Left forelimb (tissue), 1 donor: ENCODE measurements around the gene EZR.

Experiments used
- DNase-seq: peaks from one replicate; pipeline ENCODE4 v3.0.0-alpha.2; 2018; ENCODE audit warnings: low spot score

EZR gene

DNA sequence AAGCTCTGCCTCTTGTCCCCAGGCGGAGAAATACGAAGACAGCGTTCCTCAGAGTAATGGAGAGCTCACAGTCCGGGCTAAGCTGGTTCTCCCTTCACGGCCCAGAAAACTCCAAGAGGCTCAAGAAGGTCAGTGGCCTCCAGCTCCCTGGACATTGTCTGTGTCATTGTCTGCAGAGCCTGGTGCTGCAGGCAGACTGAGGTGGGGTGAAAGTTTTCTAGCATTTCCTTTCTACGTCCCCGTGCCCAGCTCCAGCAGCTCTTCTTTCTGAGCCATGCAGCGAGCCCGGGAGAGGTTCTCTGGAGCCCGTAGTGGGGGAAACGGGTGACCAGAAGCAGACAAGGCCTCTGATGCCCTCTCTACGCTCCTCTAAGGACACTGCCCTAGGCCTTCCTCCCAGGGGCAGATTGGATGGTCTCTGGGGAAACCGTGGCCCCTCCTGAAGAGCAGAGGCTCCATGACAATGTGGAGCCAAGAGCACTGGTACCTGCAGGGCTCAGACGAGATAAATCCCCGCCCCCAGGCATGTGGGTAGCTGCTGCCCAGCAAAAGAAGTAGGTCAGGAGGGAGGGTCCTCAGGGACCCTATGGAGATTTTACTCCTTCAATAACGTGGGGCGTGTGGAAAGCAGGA, 58.4 kb downstream of the EZR start:
- DNase-seq, result no peak

DNA sequence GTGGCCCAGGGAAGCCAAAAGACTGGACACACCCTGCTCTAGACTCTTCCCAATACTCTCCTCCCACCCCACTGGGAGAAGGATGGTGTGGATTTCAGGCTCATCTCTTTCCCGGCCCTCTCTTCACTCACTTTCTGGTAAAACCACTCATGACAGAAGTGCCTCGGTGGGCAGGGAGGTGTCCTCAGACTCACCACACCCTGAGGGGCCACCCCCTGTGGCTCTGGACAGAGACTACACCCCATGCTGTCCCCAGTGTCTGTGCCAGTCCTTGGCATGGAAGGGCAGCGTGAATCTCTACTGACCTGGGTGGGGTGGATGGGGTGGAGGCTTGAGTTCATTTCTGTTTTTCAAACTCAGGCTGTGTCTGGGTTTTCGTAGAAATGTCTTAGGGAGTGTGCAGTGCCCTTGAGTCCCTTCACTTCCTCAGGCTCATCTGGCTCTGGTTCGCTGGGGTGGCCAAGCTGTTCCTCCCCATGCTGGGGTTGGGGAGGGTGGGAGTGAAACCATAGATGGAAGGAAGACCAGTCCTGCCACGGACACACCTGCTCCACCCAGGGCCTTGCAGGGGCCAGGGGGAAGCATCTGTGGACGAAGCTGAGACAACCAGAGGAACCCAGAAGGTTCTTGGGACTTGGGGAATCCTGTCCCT, 59.1 kb downstream of the EZR start:
- no peak for DNase-seq

DNA sequence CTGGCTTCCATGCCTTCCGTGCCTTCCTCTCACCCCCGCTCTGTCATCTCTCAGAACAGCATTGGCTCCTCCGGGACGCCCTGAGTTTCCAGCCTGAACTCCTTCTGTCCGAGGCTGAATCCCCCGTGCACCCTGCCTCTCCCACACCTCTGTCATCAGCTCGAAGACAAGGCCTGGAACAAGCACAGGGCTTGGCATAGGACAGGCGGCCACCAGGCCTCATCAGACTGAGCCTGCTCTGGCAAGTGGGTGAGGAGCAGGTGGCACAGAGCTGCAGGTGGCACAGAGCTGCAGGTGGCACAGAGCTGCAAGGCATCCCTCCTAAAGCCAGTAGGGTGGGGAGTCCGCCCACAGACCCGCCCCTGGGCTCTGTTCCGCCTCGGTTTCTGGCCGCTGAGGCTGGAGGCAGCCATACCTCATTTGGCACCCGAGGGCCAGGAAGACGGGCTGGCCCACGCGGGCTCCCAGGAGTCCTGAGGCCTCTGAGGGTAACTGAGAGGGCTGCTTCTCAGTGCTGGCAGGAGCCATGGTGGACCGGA, 60.2 kb downstream of the EZR start:
- DNase-seq, result no peak

DNA sequence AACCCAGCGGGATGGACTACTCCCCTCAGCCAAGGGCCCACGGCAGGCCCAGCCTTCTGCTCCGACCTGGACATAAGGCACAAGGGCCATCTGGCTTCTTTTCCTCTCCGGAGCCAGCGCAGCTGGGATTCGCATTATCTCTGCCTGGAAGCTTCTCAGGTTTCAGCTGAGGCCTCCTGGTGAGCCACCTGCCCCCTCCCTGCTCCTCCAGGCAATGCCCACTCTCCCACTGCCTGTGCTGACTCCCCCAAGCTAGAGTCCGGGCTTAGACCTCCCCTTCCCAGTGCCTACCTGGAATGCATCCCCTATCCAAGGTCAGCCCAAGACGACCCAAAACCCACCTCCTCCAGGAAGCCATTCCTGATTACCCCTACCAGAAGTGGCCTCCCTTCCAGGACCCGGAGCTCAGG, 60.7 kb downstream of the EZR start:
- DNase-seq, result no peak

DNA sequence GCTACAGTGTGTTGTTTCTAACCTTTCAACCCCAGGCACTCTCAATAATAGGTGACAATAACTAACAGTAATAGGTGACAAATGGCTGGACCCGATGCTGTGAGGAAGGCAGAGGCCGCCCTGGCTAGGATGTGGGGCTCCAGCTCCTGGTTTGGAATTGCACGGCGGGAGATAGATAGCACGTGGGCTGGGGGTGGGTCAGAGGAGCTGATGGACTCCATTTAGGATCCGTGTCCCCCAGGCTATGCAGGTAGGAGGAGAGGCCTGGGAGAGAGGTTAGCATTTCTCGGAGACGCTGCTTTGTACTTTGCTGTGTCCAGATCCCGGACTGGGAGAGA, 61.4 kb downstream of the EZR start:
- no peak for DNase-seq

DNA sequence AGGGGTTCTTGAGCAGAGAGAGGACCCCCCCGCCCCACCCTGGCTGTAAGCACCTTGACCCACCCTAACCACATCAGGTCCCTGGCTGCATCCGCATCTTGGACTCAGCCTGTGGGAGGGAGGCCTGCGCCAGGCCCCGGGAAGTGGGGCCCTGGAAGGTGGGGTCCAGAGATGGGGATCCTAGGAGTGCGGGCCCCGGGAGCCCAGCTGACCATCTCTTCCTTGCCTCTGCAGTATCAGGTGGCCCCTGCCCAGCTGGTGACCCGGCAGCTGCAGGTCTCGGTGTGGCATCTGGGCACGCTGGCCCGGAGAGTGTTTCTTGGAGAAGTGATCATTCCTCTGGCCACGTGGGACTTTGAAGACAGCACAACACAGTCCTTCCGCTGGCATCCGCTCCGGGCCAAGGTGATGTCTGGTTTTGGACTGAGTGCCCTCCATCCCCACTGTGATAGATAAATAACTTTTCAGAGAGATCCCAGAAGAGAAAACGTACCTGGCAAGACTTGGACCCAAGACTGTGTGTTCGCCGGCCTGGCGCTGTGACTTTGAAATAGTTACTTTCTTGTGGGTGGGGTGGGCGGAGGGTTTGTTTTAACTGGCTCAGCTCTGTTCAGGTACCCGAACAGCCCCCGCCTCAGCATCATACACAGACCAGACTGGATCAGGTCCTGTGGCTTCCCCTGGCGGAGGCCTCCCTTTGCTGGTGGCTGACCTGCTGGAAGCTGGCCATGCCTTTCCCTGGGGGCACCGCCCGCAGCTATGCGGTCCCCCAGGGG, 62.0 kb downstream of the EZR start:
- DNase-seq, result no peak

DNA sequence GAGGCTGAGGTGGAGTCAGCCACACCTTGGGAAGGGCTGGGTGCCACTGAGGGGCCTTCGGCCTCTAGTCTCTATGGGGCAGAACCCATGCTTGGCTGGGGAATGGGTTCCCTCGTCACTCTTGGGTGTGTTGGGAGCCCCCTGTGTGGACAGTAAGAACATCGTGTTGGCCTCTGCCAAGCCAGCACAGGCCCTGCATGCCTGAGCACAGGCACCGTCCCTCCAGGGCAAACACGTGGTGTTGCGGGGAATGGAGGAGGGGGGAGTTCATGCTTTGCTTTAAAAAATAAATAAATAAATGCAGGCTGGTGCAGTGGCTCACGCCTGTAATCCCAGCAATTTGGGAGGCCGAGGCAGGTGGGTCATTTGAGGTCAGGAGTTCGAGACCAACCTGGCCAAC, 63.0 kb downstream of the EZR start:
- no peak for DNase-seq

DNA sequence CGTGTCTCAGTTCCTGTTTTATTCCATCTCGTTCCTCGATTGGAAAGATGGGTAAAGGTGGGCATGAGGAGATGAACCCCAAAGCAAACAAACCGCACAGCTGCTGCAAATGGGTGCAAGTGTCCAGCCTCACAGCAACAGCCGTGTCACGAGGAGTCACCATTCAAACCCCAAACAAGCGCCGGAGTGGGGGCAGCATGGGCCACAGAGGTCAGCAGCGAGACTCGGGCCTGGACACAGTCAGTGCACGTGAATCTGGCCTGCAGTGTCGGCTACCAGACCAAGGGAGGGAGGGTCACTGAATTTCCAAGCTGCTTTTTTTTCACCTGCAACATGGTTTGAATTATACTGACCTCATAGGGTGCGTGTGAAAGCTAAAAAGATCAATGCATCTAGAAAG, 63.5 kb downstream of the EZR start:
- DNase-seq, result no peak

DNA sequence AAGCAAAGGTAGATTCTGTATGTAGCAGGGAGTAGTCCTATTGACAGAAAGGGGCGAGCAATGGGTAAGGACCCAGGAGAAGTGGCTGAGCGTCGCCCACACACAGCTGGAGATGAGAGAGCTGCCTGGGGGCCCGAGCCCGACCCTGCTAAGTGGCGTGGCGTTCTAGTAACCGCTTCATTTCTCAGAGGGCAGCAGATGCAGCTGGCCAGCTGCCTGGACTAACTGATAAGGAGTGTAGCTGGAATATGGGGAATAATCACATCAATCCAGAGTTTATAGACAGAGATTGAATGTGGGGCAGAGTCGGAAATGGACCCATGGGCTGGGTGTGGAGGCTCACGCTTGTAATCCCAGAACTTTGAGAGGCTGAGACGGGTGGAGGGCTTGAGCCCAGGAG, 64.4 kb downstream of the EZR start:
- no peak for DNase-seq

DNA sequence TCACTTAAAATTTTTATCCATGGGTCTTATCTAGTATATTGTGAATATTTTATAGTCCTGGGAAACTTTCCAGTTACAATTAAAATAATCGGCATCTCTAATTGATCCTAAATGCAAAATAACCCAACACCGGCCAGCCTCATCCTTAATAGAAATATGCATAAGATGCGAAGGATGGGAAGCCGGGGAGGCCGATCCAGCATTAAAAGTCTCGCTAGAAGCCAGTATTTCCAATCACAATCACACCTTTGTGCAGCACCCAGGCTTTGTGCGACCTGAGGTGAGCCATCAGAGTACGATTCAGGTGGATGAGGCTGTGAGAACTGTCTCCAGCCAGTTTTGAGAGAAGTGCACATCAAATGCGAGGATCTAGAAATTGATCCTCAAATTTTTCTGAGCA, 65.4 kb downstream of the EZR start:
- no peak for DNase-seq

DNA sequence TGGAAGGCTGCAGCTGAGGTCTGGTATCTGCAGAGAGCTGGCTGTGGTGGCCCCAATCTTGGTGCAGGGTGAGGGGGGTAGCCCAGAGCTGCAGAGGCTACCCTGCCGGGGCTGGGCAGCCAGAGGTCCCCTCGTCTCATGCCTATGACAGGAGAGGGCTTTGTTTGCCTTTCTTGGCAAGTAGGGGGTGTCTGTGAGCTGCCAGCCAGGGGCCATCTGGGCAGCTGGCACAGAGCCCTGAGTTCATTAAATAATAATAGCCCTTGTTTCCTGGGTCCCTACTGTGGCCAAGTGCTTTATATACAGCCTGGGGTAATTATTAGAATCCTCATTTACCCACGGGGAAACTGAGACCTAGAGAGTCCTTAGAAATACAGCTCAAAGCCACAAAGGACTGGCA, 66.6 kb downstream of the EZR start:
- no peak for DNase-seq

DNA sequence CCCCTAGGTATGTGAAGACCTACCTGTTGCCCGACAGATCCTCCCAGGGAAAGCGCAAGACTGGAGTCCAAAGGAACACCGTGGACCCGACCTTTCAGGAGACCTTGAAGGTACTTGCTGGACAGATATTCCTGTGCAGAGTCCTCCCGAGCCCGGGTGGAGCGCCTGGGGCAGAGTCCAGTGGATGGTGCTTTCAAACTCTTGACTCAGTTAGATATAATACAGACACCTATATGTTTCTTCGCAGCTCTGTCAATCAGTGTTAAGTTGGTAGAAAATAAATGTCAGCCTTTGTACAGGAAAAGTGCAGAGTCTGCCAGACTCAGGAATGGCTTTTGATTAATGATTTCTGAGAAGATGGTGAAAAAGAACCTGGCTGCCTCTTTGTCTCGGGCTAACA, 67.2 kb downstream of the EZR start:
- no peak for DNase-seq

DNA sequence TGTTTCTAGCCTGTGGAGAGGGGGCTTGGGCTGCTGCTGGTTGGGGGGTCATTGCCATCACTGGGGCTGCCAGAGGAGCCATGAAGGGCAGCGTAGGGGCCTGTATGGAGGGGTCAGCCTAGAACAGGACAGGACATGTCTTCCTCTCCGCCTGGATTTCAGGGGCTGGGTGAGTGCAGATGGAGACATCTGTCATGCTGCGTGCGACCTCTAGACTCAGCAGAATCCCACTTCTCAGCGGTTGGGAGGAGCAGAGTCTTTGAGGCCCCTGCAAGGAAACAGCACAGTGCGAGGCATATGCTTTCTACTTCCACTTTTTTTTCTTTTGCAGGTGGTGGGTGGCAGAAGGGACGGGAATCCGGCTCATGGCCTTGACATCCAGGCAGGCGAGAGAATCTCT, 67.9 kb downstream of the EZR start:
- DNase-seq, result no peak

DNA sequence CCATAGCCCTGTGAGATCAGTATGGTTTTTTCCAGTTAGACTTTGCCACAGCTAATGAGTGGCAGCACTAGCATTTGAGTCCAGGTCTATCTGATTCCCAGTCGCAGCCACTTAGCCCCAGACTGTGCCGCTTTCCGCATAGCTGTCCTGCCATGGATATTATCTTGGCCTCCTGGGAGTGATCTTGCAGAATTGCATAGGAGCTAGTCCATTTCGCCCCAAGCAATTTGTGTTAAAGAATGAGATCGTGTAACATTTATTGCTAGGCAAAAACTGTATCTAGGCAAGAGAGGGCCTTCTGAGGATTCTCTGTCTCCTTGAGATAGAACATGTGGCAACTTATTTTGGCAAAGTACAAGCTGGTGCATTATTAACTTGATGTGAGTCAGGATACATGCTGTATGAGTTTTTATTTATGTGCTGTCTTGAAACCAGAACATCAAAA, 74.2 kb downstream of the EZR start:
- no peak for DNase-seq

DNA sequence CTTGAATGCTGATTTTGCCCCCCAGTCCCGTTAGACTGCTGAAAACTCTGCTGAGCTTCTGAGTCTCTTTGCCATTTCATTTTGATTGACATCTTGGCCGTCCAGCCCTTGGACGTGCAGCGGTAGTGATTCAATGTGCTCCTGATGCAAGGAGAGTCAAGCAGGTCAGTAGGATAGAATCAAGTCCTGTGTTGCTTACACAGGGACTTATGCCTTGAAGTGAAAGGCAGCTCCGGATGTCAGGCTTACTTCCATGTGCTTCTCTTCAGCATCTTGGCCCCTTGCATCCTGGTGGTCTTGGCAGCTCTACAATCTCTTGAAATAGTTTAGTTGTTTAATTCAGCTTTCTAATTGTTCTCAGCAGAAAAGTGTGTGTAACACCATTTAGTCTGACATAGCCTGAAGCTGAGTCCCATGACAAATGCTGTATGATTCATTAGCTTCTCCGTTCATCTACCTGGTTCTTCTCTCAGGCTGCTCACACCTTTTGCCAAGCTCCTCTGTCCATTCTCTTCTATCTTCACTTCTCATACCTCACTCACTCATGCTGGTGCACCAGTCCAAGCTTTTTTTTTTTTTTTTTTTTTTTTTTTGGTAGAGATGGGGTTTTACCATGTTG, 76.0 kb downstream of the EZR start:
- DNase-seq, result no peak

DNA sequence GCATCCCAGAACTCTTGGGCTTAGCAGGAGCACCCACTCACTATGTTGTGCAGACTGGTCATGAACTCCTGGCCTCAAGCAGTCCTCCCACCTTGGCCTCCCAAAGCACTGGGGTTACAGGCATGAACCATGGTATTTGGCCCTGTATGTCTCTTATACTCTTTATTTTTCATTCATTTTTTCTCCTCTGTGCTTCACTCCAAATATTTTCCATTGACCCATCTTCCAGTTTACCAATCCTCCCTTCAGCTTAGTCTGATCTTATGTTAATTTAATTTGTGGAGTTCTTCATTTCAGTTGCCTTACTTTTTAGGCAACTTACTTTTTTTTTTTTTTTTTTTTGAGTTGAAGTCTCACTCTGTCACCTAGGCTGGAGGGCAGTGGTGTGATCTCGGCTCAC, 79.5 kb downstream of the EZR start:
- DNase-seq, result no peak

DNA sequence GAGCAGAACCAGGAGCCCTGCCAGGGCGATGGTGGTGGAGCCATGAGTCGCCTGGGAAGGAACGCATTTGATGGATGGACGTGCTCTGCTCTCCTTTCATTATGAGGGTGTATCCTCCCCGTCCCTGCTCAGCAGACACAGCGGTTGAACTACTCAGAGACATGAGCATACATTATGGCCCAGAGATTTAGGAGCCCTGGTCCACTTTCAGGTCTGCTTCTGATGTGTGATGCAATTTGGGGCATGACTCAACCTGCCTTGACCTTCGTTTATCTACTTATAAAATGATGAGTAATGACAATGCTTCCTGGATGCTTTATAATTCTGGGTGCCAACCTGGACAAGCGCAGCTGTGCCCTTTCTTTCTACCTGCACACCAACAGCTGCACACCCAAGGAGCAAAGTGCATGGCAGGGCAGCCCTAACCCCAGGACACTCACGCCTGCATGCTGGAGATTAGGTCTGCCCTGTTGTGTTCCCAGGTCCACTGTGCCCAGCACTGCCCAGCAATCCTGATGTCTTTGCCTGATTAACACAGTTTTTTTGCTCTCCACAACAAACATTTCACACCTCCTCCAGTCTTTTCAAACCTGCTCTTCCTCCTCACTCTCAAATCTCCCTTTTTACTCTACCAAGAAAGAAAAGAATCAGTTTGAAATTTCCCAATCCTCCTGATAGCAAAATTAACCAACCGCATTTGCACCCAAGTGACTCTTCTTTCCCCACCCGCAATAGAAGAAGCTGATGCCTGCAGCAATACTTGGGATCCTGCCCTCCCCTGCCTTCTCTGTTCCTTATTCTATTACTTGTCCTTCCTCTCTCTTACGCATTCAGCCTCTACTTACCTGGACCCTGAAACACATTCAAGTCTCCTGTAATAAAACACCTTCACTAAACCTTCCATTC, 81.2 kb downstream of the EZR start:
- no peak for DNase-seq

DNA sequence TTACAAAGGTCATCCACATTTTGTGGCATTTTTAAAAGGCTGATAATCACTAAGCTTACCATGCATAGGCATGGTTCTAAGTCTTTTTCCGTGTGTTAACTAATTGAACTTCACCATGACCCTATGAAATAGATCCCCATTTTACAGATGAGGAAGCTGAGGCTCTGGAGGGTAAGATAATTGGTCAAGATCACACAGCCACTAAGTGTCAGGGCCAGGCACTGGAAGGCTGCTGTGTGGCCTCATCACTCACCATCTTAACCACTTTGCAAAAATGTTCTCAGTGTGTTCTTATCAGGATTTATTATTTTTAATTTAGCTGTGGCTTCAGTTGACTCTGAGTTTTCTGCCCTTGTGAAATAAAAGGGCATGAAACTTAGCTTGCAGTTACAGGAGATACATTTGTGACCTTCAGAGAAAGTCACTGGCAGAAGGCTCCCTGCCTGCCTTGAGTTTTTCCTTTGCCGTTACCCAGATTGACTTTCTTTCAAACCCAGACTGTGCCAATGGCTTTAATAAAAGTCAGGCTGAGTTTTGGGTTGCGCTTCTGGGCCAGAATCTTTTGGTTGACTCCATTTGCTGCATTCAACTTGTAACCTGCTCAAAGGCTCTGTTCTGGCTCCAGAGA, 82.0 kb downstream of the EZR start:
- DNase-seq, result no peak

DNA sequence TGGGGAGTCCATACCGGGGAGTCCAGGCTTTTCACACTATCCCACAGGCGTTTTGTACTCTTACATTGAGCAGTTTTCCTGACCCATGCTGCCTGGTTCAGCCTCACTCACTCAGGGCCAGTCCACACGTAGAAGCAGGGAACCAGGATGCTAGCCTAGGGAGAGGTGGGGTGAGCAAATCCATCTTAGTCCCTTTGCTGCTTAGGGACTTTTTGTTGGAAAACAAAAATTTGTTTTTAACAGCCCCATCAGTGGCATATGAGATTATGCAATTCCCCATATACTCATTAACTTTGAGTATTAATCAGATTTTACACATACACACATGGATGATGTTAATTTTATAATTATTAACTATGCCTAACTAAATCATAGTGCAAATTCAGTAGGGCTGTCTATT, 84.2 kb downstream of the EZR start:
- no peak for DNase-seq

DNA sequence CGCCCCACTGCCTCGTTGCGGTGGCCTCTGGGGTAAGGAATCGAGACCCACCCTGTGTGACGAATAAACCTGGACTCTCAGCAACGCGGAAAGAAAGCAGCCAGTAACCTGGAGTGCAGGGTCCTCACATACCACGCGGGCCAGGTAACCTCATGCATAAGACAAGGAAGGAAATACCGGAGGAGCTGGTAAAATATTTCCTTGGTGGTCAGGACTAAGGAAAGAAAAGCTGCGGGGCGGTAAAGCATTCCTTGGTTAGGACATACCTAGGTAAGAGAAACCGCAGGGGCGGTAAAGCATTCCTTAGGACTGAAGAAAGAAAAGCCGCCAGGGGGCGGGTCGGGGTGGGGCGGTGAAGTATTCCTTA, 88.6 kb downstream of the EZR start:
- no peak for DNase-seq

DNA sequence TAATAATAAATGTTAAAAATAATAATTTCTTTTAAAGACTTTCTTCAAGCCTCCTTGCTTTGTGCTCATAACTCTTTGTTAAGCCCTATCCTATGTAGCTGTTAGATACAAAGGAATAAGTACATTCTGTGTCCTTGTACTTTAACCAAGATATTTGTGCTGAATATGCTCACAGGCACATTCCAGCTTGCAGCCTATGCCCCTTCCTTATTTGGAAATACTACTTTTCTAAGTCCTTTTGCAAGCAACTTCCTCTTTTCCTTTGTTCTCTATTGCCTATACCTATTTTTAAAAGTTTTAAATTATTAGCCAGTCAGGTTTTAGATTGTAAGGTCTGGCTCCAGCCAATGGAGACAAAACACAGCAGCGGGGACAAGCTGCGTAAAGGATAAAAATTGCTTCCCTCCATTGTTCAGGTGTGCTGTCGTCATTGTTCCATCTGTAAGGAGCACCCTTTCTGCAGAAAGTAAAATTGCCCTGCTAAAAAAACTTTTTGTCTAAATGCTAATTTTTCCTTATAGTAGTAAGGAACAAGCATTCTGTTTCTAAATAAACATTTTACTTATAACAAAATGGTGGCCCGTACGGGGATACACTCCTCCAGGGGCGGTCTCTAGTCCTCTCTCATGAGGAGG, 89.1 kb downstream of the EZR start:
- DNase-seq, result no peak
